ENCODE data around the gene MAP2K6. TPM values are rescaled to one million over a fixed set of nuclear protein-coding genes. Genes with fewer than 3 reads are reported as not detected.

Gene MAP2K6
- total and polyA plus RNA-seq, 10 of the 15 experiments (the other 5 are each of a cell fraction or from before 2014, with no cell fraction given): 15.6 to 70.3 (median 22.9) TPM

DNA sequence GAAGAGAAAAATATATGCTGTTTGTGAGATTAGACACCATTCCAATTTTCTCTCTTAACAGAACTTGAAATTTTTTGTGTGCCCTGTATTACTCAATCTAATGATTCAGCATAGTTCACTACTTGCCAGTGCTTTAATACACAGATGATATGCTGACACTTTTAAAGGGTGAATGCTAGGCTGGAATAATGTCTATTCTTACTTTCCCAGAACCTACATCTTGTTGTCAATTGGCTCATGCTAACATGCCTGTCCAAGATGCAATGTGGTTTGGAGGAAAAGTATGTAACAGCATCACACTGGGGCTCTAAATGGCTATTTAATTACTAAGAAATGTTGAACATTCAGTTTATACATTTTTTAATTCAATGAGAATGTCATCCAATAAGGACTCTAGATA lies 7.6 kb upstream of the MAP2K6 start:
- no peaks in the 10 kb centered on the region for H3K9me3 ChIP-seq (replicated peaks; ENCODE audit: control insufficient read depth, insufficient read depth, low read length)
- H2AFZ ChIP-seq (ENCODE audit: control insufficient read depth, low read depth, low read length): no peak overlapping the region
- no peak overlapping the region for H3K4me2 ChIP-seq (ENCODE audit: control insufficient read depth, insufficient read depth)
- SMC1A ChIA-PET (ENCODE audit: uncharacterized antibody, unreplicated experiment): no interaction called here
- ATAC-seq: no peak
- H3K4me3 ChIP-seq: no peak overlapping the region
- H3K27ac ChIP-seq (ENCODE audit: control insufficient read depth, insufficient read depth): no peak overlapping the region
- intact Hi-C loops (cut with micrococcal nuclease; ENCODE audit: unreplicated experiment): no loop called here
- in situ Hi-C loops (cut with MboI): no loop called here
- no TSS peak for BruUV-seq (replicated peaks)
- H3K36me3 ChIP-seq (ENCODE audit: control insufficient read depth in 2 of 2, insufficient read depth in 2 of 2, low read length in 1 of 2): no peaks in the 10 kb centered on the region
- RAD21 ChIA-PET (ENCODE audit: unreplicated experiment): no interaction called here
- CTCF ChIA-PET: no interaction called here
- TF ChIP-seq KAT2A (conservative IDR thresholded peaks at IDR 0.05; ENCODE audit: control insufficient read depth, low read depth, low read length) (no peak), HDAC2 (IDR thresholded peaks at IDR 0.05) (no peak)
- TF ChIP-seq, protein P1, sequence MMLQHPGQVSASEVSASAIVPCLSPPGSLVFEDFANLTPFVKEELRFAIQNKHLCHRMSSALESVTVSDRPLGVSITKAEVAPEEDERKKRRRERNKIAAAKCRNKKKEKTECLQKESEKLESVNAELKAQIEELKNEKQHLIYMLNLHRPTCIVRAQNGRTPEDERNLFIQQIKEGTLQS (IDR thresholded peaks at IDR 0.05; ENCODE audit: borderline replicate concordance, extremely low read depth, low read depth, low read length): no peak
- H3K79me2 ChIP-seq (ENCODE audit: control insufficient read depth, insufficient read depth, low read length): no peaks in the 10 kb centered on the region
- FAIRE-seq: no peak
- no peaks in the 10 kb centered on the region for H4K20me1 ChIP-seq (ENCODE audit: control insufficient read depth, insufficient read depth)
- H3K9ac ChIP-seq (ENCODE audit: control insufficient read depth, insufficient read depth, low read length): no peak overlapping the region
- no peaks in the 10 kb centered on the region for H3K4me1 ChIP-seq (ENCODE audit: control insufficient read depth, insufficient read depth, low read length)
- POLR2A ChIA-PET: no interaction called here
- DNase-seq (ENCODE audit: low read depth, low spot score): no peak
- H3K27me3 ChIP-seq (replicated peaks in 1 of 2; ENCODE audit: control insufficient read depth in 2 of 2, insufficient read depth in 2 of 2, low read length in 1 of 2): no peaks in the 10 kb centered on the region

DNA sequence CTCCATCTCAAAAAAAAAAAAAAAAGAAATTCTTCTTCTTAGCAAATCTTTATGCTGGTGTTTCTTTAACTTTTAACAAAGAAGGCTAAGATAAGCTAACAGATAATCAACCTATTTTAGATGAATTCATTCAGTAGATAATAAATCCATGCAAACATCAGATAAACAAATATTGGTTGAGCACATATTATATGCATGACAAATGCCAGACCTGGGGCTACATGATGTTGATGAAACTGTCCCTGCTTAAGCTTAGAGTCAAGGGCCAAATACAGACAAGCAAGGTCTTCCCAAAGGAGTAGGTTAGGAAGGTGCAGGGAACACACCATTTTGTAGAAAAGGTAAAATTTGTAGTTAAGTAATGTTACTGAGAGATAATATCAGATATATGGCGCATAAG lies 6.7 kb upstream of the MAP2K6 start:
- 91% methylated on average over 1 of the region's 1 CpG for WGBS (ENCODE audit: insufficient coverage, insufficient replicate concordance, low lambda C conversion rate, missing lambda C conversion rate)
- no peaks in the 10 kb centered on the region for H3K4me1 ChIP-seq (ENCODE audit: control insufficient read depth, insufficient read depth, low read length)
- TF ChIP-seq TCF12 (IDR thresholded peaks at IDR 0.05; ENCODE audit: low read depth, low read length) (no peak), DPF2 (IDR thresholded peaks at IDR 0.05) (no peak), BRCA1 (IDR thresholded peaks at IDR 0.05; ENCODE audit: low read depth, low read length) (no peak), EGR1 (IDR thresholded peaks at IDR 0.05; ENCODE audit: borderline replicate concordance in 1 of 2, low read depth in 2 of 2, low read length in 2 of 2) (no peak), EED (IDR thresholded peaks at IDR 0.05; ENCODE audit: low read depth) (no peak), MTA3 (IDR thresholded peaks at IDR 0.05; ENCODE audit: borderline replicate concordance, low read length) (no peak), SIN3A (IDR thresholded peaks at IDR 0.05; ENCODE audit: low read depth, low read length) (no peak), CHD4 (IDR thresholded peaks at IDR 0.05) (no peak)
- TF ChIP-seq, protein P2, sequence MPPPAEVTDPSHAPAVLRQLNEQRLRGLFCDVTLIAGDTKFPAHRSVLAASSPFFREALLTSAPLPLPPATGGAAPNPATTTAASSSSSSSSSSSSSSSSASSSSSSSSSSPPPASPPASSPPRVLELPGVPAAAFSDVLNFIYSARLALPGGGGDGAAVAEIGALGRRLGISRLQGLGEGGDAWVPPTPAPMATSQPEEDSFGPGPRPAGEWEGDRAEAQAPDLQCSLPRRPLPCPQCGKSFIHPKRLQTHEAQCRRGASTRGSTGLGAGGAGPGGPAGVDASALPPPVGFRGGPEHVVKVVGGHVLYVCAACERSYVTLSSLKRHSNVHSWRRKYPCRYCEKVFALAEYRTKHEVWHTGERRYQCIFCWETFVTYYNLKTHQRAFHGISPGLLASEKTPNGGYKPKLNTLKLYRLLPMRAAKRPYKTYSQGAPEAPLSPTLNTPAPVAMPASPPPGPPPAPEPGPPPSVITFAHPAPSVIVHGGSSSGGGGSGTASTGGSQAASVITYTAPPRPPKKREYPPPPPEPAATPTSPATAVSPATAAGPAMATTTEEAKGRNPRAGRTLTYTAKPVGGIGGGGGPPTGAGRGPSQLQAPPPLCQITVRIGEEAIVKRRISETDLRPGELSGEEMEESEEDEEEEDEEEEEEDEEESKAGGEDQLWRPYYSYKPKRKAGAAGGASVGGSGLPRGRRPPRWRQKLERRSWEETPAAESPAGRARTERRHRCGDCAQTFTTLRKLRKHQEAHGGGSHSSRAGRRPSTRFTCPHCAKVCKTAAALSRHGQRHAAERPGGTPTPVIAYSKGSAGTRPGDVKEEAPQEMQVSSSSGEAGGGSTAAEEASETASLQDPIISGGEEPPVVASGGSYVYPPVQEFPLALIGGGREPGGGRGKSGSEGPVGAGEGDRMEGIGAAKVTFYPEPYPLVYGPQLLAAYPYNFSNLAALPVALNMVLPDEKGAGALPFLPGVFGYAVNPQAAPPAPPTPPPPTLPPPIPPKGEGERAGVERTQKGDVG (CRISPR knock-in tag; IDR thresholded peaks at IDR 0.05): no peak
- TF ChIP-seq, protein P3, sequence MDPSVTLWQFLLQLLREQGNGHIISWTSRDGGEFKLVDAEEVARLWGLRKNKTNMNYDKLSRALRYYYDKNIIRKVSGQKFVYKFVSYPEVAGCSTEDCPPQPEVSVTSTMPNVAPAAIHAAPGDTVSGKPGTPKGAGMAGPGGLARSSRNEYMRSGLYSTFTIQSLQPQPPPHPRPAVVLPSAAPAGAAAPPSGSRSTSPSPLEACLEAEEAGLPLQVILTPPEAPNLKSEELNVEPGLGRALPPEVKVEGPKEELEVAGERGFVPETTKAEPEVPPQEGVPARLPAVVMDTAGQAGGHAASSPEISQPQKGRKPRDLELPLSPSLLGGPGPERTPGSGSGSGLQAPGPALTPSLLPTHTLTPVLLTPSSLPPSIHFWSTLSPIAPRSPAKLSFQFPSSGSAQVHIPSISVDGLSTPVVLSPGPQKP (IDR thresholded peaks at IDR 0.05; ENCODE audit: low read depth, low read length): no peak
- TF ChIP-seq, protein P4, sequence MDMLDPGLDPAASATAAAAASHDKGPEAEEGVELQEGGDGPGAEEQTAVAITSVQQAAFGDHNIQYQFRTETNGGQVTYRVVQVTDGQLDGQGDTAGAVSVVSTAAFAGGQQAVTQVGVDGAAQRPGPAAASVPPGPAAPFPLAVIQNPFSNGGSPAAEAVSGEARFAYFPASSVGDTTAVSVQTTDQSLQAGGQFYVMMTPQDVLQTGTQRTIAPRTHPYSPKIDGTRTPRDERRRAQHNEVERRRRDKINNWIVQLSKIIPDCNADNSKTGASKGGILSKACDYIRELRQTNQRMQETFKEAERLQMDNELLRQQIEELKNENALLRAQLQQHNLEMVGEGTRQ (IDR thresholded peaks at IDR 0.05; ENCODE audit: borderline replicate concordance, low read depth, low read length): no peak

More for the DNA sequence above, 6.7 kb upstream of the MAP2K6 start:
- no TSS peak for BruUV-seq (replicated peaks)
- no peak overlapping the region for H3K4me2 ChIP-seq (ENCODE audit: control insufficient read depth, insufficient read depth)
- CTCF ChIA-PET: interaction anchor here (0.7 to 1.5 kb wide), 3 partner anchors 22 to 117 kb away, joined by 3 to 4 read pairs (median 3); no protein-coding TSS in a partner anchor
- in situ Hi-C loops (cut with MboI): no loop called here
- H3K4me3 ChIP-seq: no peak overlapping the region
- no peaks in the 10 kb centered on the region for H3K9me3 ChIP-seq (replicated peaks; ENCODE audit: control insufficient read depth, insufficient read depth, low read length)
- no peak overlapping the region for H2AFZ ChIP-seq (ENCODE audit: control insufficient read depth, low read depth, low read length)
- POLR2A ChIA-PET: no interaction called here
- ATAC-seq: no peak
- no peak overlapping the region for H3K27ac ChIP-seq (ENCODE audit: control insufficient read depth, insufficient read depth)
- no peak overlapping the region for H3K9ac ChIP-seq (ENCODE audit: control insufficient read depth, insufficient read depth, low read length)
- no peak for FAIRE-seq
- RAD21 ChIA-PET (ENCODE audit: unreplicated experiment): no interaction called here
- no peak for DNase-seq (ENCODE audit: low read depth, low spot score)
- intact Hi-C loops (cut with micrococcal nuclease; ENCODE audit: unreplicated experiment): no loop called here
- H3K36me3 ChIP-seq (ENCODE audit: control insufficient read depth in 2 of 2, insufficient read depth in 2 of 2, low read length in 1 of 2): no peaks in the 10 kb centered on the region
- no peaks in the 10 kb centered on the region for H3K79me2 ChIP-seq (ENCODE audit: control insufficient read depth, insufficient read depth, low read length)
- no peaks in the 10 kb centered on the region for H4K20me1 ChIP-seq (ENCODE audit: control insufficient read depth, insufficient read depth)
- SMC1A ChIA-PET (ENCODE audit: uncharacterized antibody, unreplicated experiment): interaction anchor here (1.1 to 2.0 kb wide), 4 partner anchors 18 to 118 kb away, joined by 3 to 7 read pairs (median 5); no protein-coding TSS in a partner anchor
- H3K27me3 ChIP-seq (replicated peaks in 1 of 2; ENCODE audit: control insufficient read depth in 2 of 2, insufficient read depth in 2 of 2, low read length in 1 of 2): no peaks in the 10 kb centered on the region
